Neural cell (in vitro differentiated cells): ENCODE data around the gene SMC4.

ENCODE experiments used
- EZH2 ChIP-seq: fragments of 200-600, 300-800 bp; shearing (Covaris generic), sonication (generic); IDR thresholded peaks from 2 replicates; pipeline ENCODE4 v1.6.1; 2014; ENCODE audit warnings: antibody characterized with exemption, low read length, borderline replicate concordance, mild to moderate bottlenecking; ENCODE audit not compliant: insufficient read depth, poor library complexity, severe bottlenecking
- POLR2AphosphoS5 ChIP-seq: IDR thresholded peaks from 2 replicates; pipeline ENCODE4 v1.6.1; 2012

- TF ChIP-seq POLR2AphosphoS5 (no peak), EZH2 (no peak)
Measured at GRCh38 chr3:160409812-160410610, 10.6 kb downstream of the SMC4 start.
